Stimulated activated naive CD4-positive, alpha-beta T cell (primary cell): ENCODE data around the gene BRD2.
"Not testable (repeated sequence)": the region's sequence is repeated elsewhere in the genome, so short reads cannot be mapped to it uniquely, and the experiment has no call there.

Source experiments
- DNase-seq, 6 experiments: peaks; one replicate each; lab custom pipeline; 2025; lab: John Stamatoyannopoulos, UW

The BRD2 gene

GRCh38 chr6:32968093-32968866 is at the start of gene BRD2:
Gene BRD2 (plus strand): TSS chr6:32968594. CDS start chr6:32972899, 4,305 bp downstream.
- DNase-seq, result peak; percentile 93 to 99 (median 96)

DNA sequence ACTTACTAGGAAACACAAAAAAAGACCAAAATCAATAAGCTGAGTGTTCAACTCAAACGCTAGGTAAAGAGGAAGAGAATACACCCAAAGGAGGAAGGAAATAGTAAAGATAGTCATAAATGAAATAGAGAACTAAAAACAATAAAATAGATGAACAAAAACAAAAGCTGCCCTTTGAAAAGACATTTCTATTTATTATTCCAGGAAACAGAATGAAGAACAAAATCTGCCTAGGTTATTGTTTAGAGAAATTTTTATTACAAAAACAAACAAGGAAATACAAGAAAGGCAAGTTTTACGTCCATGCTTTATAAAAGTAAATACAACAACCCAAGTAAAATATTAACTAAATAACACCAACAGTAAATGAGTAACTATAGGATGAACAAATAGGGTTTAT is 47.7 kb upstream of the BRD2 start:
- no peak for DNase-seq

- DNase-seq, result no peak
These were observed 46.3 kb upstream of the BRD2 start for GRCh38 chr6:32922083-32922482.

DNA sequence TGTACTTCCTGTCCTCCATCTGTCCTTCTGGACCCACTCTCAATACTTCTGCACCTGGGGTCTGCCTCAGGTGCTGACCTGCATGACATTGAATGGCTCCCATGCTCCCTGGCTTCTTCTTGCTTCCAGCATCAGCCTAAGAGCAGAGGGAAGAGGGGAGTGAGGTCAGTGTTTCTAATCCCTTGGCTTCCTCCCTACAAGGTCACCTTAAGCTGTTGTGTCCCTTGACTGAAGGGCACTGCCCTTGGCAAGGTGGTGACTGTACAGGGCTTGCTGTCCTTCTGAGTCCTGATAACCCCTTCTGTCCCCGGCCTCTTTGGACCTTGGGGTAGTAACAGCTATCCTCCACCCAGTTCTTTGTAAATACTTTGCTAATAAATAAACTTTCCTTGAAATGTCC is 37.2 kb upstream of the BRD2 start:
- DNase-seq, result no peak

GRCh38 chr6:32932132-32932868 is 36.1 kb upstream of the BRD2 start:
- DNase-seq, result no peak

DNA sequence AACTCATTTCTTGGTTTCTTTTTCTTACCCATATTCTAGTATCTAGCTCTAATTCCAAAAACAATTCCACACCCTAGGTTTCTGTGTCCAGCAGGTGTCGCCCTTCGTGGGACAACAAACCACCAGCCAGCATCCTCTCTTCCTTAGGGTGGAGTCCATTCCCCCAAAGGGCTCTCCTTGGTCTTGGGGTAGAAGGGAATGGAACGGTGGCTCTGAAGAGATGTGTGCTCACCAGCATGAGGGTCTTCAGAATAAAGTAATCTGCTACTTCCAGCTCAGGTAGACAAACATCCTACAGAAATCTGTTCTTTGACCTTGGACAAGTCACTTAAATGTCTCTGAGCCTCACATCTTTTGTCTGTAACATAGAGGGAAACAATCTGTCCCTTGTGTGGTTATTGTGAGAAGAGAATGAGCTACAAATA is 34.7 kb upstream of the BRD2 start:
- DNase-seq, result peak; percentile 19 to 77 (median 68)

- DNase-seq, result no peak
These were observed 32.7 kb upstream of the BRD2 start for GRCh38 chr6:32935551-32936238.

DNA sequence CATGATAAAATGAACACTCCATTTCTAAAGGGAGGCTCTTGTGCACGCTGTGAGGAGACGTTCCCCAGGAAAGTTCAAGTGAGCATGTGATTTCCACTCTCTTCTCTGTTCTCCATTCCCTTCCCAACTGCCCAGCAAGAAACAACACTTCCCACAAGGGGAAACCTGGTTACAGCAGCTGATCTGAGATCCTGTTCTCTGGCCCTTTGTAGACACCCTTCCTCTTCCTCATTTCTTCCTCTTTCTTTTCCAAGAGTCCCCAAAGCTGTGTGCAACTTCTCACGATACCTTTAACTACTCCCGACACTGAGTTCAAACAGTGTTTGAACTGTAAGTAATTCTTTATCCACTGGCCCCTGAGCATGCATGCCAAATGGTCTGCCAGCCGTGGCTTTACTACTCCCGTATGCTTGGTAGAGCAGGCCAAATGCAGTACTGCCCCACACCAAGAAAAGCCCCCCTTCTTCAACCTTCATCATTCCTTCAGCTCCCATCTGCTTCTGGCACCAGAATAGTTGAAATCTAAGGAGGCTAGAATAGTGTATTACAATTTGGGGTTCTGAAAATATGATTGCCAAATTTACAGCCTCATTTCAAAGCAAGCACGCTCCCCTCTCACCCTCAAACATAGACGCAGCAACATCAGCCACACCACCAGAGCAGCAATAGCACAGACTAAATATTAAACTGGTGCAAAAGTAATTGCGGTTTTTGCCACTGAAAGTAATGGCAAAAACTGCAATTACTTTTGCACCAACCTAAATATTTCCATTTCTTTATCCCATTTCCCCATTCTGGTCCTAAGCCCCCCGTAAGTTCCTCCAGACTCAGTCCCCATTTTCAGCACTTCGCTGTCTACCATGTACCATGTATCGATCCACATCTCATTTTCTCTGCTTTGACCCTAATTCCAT is 31.9 kb upstream of the BRD2 start:
- no peak for DNase-seq

GRCh38 chr6:32937230-32937633 is 31.2 kb upstream of the BRD2 start:
- no peak for DNase-seq

- no peak for DNase-seq
These were observed 29.9 kb upstream of the BRD2 start for GRCh38 chr6:32938494-32938893.

GRCh38 chr6:32940656-32941213 is 27.7 kb upstream of the BRD2 start, which contains the start of gene HLA-DMB:
Gene HLA-DMB (minus strand): TSS chr6:32941028. CDS start chr6:32940807, 221 bp downstream.
- peak; percentile 42 to 77 (median 52) for DNase-seq

DNA sequence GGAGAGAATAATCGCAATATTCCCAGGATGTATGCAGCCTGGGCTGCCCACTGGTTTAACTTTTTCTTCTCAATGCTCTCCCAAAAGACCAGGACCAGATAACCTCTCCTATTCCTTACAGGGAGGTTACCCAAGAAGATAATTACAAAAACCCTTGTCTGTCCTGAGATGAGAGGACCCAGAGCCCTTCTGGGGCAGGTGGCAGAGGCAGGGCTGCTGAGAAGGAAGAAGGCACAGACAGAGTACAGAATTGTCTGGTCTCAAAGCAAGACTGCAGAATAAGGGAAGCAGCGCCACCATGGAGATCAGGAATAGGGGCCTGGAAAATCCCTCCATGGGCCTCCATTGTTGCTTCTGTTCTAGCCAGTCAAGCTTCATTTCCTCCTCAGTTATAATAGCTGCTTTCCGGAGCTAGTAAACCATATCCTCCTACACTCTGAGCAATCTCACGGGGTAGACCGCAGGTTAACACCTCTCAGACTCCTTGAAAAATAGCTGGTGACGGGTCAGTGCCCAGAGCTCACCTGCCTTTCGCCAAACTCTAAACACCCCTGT is 27.1 kb upstream of the BRD2 start:
- peak in 4 of 6 experiments; percentile 42 to 73 (median 58) for DNase-seq

DNA sequence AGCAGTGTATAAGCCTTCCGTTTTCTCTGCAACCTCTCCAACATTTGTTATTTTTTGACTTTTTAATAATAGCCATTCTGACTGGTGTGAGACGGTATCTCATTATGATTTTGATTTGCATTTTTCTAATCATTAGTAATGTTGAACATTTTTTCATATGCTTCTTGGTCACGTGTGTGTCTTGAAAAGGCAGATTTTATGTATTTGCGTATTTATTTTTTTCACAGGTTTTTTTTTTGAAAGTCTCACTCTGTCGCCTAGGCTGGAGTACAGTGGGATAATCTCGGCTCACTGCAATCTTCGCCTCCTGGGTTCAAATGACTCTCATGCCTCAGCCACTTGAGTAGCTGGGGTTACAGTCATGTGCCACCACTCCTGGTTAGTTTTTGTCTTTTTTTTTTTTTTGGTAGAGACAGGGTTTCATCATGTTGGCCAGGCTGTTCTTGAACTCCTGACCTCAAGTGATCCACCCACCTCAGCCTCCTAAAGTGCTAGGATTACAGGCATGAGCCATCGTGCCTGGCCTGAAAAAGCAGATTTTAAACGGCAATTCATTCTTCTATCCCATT is 25.8 kb upstream of the BRD2 start:
- DNase-seq, result not testable (repeated sequence)

GRCh38 chr6:32943864-32944649 is 24.3 kb upstream of the BRD2 start:
- peak in 4 of 6 experiments; percentile 2 to 57 (median 32) for DNase-seq

DNA sequence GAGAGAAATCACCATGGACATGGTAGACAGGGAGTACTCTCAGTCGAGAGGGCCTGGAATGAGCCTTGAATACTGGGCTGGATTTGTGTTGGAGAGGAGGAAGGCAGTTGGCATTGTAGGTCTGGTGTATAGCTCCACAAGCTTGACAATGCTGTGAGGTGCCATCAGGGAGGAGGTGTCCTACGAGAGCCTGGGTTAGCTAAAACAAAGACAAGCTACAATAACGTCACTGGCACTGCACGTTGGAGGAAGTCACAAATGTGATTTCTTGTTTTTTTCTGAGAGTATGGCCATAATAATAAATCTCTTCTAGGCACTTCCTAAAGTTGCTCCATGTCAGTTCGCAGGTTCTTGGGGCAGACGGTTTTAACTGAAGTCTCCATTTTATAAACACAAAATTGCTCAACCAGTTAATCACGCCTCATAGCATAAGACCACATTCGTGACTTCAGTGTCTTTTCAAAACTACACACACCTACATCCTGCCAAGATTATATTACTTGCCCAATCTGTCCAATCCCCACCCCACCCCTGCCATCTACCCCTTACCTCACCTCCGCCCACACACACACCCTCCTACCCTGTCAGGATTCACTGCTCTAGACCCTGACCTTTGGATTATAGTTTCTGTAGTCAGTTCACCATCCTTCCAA is 23.2 kb upstream of the BRD2 start:
- DNase-seq, result peak in 1 of 6 experiments; percentile 7

GRCh38 chr6:32945953-32946352 is 22.4 kb upstream of the BRD2 start:
- DNase-seq, result no peak

GRCh38 chr6:32946893-32947292 is 21.5 kb upstream of the BRD2 start:
- no peak for DNase-seq

GRCh38 chr6:32947552-32948465 is 20.6 kb upstream of the BRD2 start:
- peak in 4 of 6 experiments; percentile 19 to 44 (median 26) for DNase-seq
